Suprapubic skin (tissue), 4 donors: ENCODE data around the gene RETREG1. TPM values are rescaled to one million over a fixed set of nuclear protein-coding genes. Genes with fewer than 3 reads are reported as not detected.
A peak's percentile ranks its signal among the peaks of the same experiment; 100 is the strongest.

Experiments used
- DNase-seq, 2 donors: peaks; one replicate each; pipeline ENCODE4 v3.0.0-alpha.2; 2019; ENCODE audit warnings: low spot score in 2 of 2
- H3K27ac ChIP-seq: fragments of 200-600 bp; sonication (generic); one replicate; pipeline ENCODE4 v1.5.1; 2019
- H3K27me3 ChIP-seq: fragments of 200-600 bp; sonication (generic); one replicate; pipeline ENCODE4 v1.5.1; 2019
- H3K36me3 ChIP-seq: fragments of 200-600 bp; sonication (generic); one replicate; pipeline ENCODE4 v1.5.1; 2019
- H3K4me1 ChIP-seq: fragments of 200-600 bp; sonication (generic); one replicate; pipeline ENCODE4 v1.5.1; 2019
- H3K4me3 ChIP-seq: fragments of 200-600 bp; sonication (generic); one replicate; pipeline ENCODE4 v1.5.1; 2019; ENCODE audit warnings: mild to moderate bottlenecking
- H3K9me3 ChIP-seq: fragments of 200-600 bp; sonication (generic); one replicate; pipeline ENCODE4 v1.5.1; 2019
- CTCF ChIP-seq, 2 donors: fragments of 200-600 bp in 1 of 2; fragments of 450-650 bp in 1 of 2; sonication (generic) in 1 of 2; IDR thresholded peaks; one replicate each; pipeline ENCODE4 v1.5.1; 2016 to 2019; ENCODE audit warnings: antibody characterized with exemption in 2 of 2, mild to moderate bottlenecking in 1 of 2, moderate library complexity in 1 of 2
- EP300 ChIP-seq: sonication (generic); formaldehyde crosslinking; IDR thresholded peaks from one replicate; pipeline ENCODE4 v1.6.1; 2017; ENCODE audit warnings: antibody characterized with exemption
- POLR2A ChIP-seq, 2 donors: fragments of 450-650 bp; IDR thresholded peaks; one replicate each; pipeline ENCODE4 v1.6.1; 2017; ENCODE audit warnings: antibody characterized with exemption in 2 of 2, mild to moderate bottlenecking in 2 of 2, moderate library complexity in 2 of 2
- POLR2AphosphoS5 ChIP-seq, 3 donors: sonication (generic); formaldehyde crosslinking; IDR thresholded peaks; one replicate each; pipeline ENCODE4 v1.6.1; 2017; ENCODE audit warnings: antibody characterized with exemption in 3 of 3
- WGBS: methylation state at CpG from one replicate; pipeline ENCODE4 v1.1.5; 2018; 5-methylcytosine and 5-hydroxymethylcytosine counted together
- total RNA-seq, 4 donors: library from RNA; depleted of rRNA; stranded (reverse); fragments of >200 nt; gene quantifications; one replicate each; pipeline ENCODE4 v1.1.0, GENCODE V29; 2016

Gene RETREG1
- 10 to 100 TPM; 24.7 to 47.3 (median 31.4) TPM for total RNA-seq

GRCh38 chr5:16616536-16617273 is at the start of gene RETREG1:
RETREG1 (minus strand) TSS chr5:16616997; CDS start chr5:16616971, 26 bp downstream.
- Histone ChIP-seq H3K36me3 (no peaks in the 10 kb centered on the region), H3K4me1 (peaks cover 25% of the 10 kb centered on the region), H3K27ac (peak within 1 kb of the TSS; percentile 77), H3K4me3 (peak within 1 kb of the TSS; percentile 92), H3K9me3 (no peaks in the 10 kb centered on the region), H3K27me3 (no peaks in the 10 kb centered on the region)
- WGBS, result 0% methylated on average over 3 of the region's 86 CpGs
- peak; percentile 84 to 89 for DNase-seq
- TF ChIP-seq POLR2A (IDR thresholded peaks at IDR 0.05) (peak in 1 of 2 donors; percentile 40), EP300 (no peak)

GRCh38 chr5:16666130-16666882 is 49.5 kb upstream of the RETREG1 start:
- 70% methylated on average over 17 of the region's 19 CpGs for WGBS
- Histone ChIP-seq H3K27me3 (no peaks in the 10 kb centered on the region), H3K4me1 (peaks cover 5% of the 10 kb centered on the region), H3K36me3 (peaks cover 46% of the 10 kb centered on the region), H3K4me3 (no peak overlapping the region), H3K9me3 (no peaks in the 10 kb centered on the region), H3K27ac (no peak overlapping the region)
- TF ChIP-seq EP300, result no peak
- TF ChIP-seq POLR2AphosphoS5 (IDR thresholded peaks at IDR 0.05), result no peak
- TF ChIP-seq POLR2A (IDR thresholded peaks at IDR 0.05), result no peak
- no peak for DNase-seq

GRCh38 chr5:16665601-16666000 is 48.8 kb upstream of the RETREG1 start:
- H3K4me1 ChIP-seq, result peaks cover 5% of the 10 kb centered on the region
- H3K27ac ChIP-seq, result no peak overlapping the region
- H3K9me3 ChIP-seq, result no peaks in the 10 kb centered on the region
- WGBS, result 70% methylated on average over 3 of the region's 3 CpGs
- no peak overlapping the region for H3K4me3 ChIP-seq
- no peaks in the 10 kb centered on the region for H3K27me3 ChIP-seq
- no peak for DNase-seq
- H3K36me3 ChIP-seq, result peaks cover 39% of the 10 kb centered on the region
- no peak for TF ChIP-seq EP300
- no peak for TF ChIP-seq POLR2AphosphoS5 (IDR thresholded peaks at IDR 0.05)
- TF ChIP-seq POLR2A (IDR thresholded peaks at IDR 0.05), result no peak
- TF ChIP-seq CTCF (IDR thresholded peaks at IDR 0.05), result no peak

GRCh38 chr5:16664368-16664767 is 47.6 kb upstream of the RETREG1 start:
- H3K27me3 ChIP-seq, result no peaks in the 10 kb centered on the region
- peaks cover 32% of the 10 kb centered on the region for H3K36me3 ChIP-seq
- H3K27ac ChIP-seq, result no peak overlapping the region
- no peaks in the 10 kb centered on the region for H3K9me3 ChIP-seq
- peaks cover 5% of the 10 kb centered on the region for H3K4me1 ChIP-seq
- H3K4me3 ChIP-seq, result no peak overlapping the region
- 85% methylated on average over 5 of the region's 5 CpGs for WGBS
- TF ChIP-seq CTCF (IDR thresholded peaks at IDR 0.05) (no peak), EP300 (no peak), POLR2AphosphoS5 (IDR thresholded peaks at IDR 0.05) (no peak), POLR2A (IDR thresholded peaks at IDR 0.05) (no peak)
- DNase-seq, result no peak

- Histone ChIP-seq H3K9me3 (no peaks in the 10 kb centered on the region), H3K4me1 (peaks cover 5% of the 10 kb centered on the region), H3K4me3 (no peak overlapping the region), H3K27ac (no peak overlapping the region), H3K36me3 (peaks cover 27% of the 10 kb centered on the region), H3K27me3 (no peaks in the 10 kb centered on the region)
- 88% methylated on average over 4 of the region's 4 CpGs for WGBS
- TF ChIP-seq POLR2AphosphoS5 (IDR thresholded peaks at IDR 0.05), result no peak
- no peak for TF ChIP-seq CTCF (IDR thresholded peaks at IDR 0.05)
- no peak for TF ChIP-seq POLR2A (IDR thresholded peaks at IDR 0.05)
- TF ChIP-seq EP300, result no peak
- DNase-seq, result no peak
Observed at GRCh38 chr5:16663840-16664239, 47.0 kb upstream of the RETREG1 start.

GRCh38 chr5:16661713-16662112 is 44.9 kb upstream of the RETREG1 start:
- peaks cover 9% of the 10 kb centered on the region for H3K36me3 ChIP-seq

More at GRCh38 chr5:16661713-16662112, 44.9 kb upstream of the RETREG1 start:
- H3K27ac ChIP-seq, result no peak overlapping the region
- no peaks in the 10 kb centered on the region for H3K27me3 ChIP-seq
- TF ChIP-seq EP300 (no peak), POLR2AphosphoS5 (IDR thresholded peaks at IDR 0.05) (no peak), CTCF (IDR thresholded peaks at IDR 0.05) (no peak), POLR2A (IDR thresholded peaks at IDR 0.05) (no peak)
- H3K4me1 ChIP-seq, result peaks cover 6% of the 10 kb centered on the region
- WGBS, result 94% methylated on average over 2 of the region's 2 CpGs
- H3K4me3 ChIP-seq, result no peak overlapping the region
- H3K9me3 ChIP-seq, result no peaks in the 10 kb centered on the region
- DNase-seq, result no peak
